NOMO-1 (cell line): ENCODE results near the gene PRSS21.
A peak's percentile ranks its signal among the peaks of the same experiment; 100 is the strongest.

Source experiments
- DNase-seq, 2 experiments: peaks; one replicate each; lab custom pipeline; 2025; ENCODE audit not compliant: unreplicated experiment in 2 of 2; lab: John Stamatoyannopoulos, UW

Gene PRSS21

GRCh38 chr16:2840914-2841313 is 23.9 kb downstream of the PRSS21 start:
- no peak for DNase-seq

GRCh38 chr16:2841606-2842339 is 24.7 kb downstream of the PRSS21 start:
- no peak for DNase-seq

GRCh38 chr16:2842340-2843000 is 25.4 kb downstream of the PRSS21 start:
- peak; percentile 52 to 65 for DNase-seq

- DNase-seq: no peak
Measured at GRCh38 chr16:2843526-2843925, 26.5 kb downstream of the PRSS21 start.

- DNase-seq: no peak
Measured at GRCh38 chr16:2845116-2845515, 28.1 kb downstream of the PRSS21 start.

- DNase-seq: no peak
Measured at GRCh38 chr16:2846511-2847310, 29.7 kb downstream of the PRSS21 start.

- no peak for DNase-seq
Measured at GRCh38 chr16:2848933-2849725, 32.1 kb downstream of the PRSS21 start.

GRCh38 chr16:2852003-2852730 is 35.1 kb downstream of the PRSS21 start:
- DNase-seq: no peak

- no peak for DNase-seq
Measured at GRCh38 chr16:2852731-2853507, 35.9 kb downstream of the PRSS21 start.

GRCh38 chr16:2853531-2854073 is 36.6 kb downstream of the PRSS21 start:
- DNase-seq: no peak

GRCh38 chr16:2854700-2855309 is 37.8 kb downstream of the PRSS21 start:
- DNase-seq: no peak

GRCh38 chr16:2855536-2855935 is 38.5 kb downstream of the PRSS21 start:
- no peak for DNase-seq

- no peak for DNase-seq
Measured at GRCh38 chr16:2856061-2856670, 39.1 kb downstream of the PRSS21 start.

- DNase-seq: no peak
Measured at GRCh38 chr16:2856686-2857450, 39.8 kb downstream of the PRSS21 start.

GRCh38 chr16:2857451-2858244 is 40.6 kb downstream of the PRSS21 start, which contains the start of gene PRSS22:
Gene PRSS22 (minus strand): TSS chr16:2858170. CDS start chr16:2858104, 66 bp downstream.
- no peak for DNase-seq

GRCh38 chr16:2858245-2859025 is 41.4 kb downstream of the PRSS21 start:
- no peak for DNase-seq
